B cell (primary cell): ENCODE measurements around the gene ABCA2.

Experiments used
- CTCF ChIP-seq: fragments of 200-600 bp; IDR thresholded peaks from one replicate; pipeline ENCODE4 v1.8.0; 2022; ENCODE audit warnings: antibody characterized with exemption, mild to moderate bottlenecking
- EZH2 ChIP-seq: IDR thresholded peaks from 2 replicates; pipeline ENCODE4 v1.6.1; 2012; ENCODE audit warnings: borderline replicate concordance, low read depth, mild to moderate bottlenecking, moderate library complexity, low read length; ENCODE audit not compliant: insufficient read depth, poor library complexity, severe bottlenecking

- TF ChIP-seq CTCF: peak; percentile 60
- no peak for TF ChIP-seq EZH2
Measured at GRCh38 chr9:137035507-137035834, 7.4 kb upstream of the ABCA2 start.
